ENCODE results near the gene CLRN3. TPM values are rescaled to one million over a fixed set of nuclear protein-coding genes. Genes with fewer than 3 reads are reported as not detected.

CLRN3 gene
- total and polyA plus RNA-seq, 9 of the 15 experiments (the other 6 are each of a cell fraction or from before 2014, with no cell fraction given) = not detected

- no peak for TF ChIP-seq ZBTB33 (CRISPR knock-in tag; IDR thresholded peaks at IDR 0.05)
- no peak for TF ChIP-seq RBM22 (IDR thresholded peaks at IDR 0.05; ENCODE audit: low read depth, low read length, poor library complexity, severe bottlenecking)
- no peak for TF ChIP-seq ELF2 (CRISPR knock-in tag; IDR thresholded peaks at IDR 0.05)
Measured at GRCh38 chr10:127833804-127834203, 58.9 kb downstream of the CLRN3 start (continued).

GRCh38 chr10:127832501-127832900 is 60.2 kb downstream of the CLRN3 start:
- Histone ChIP-seq H4K20me1 (replicated peaks; ENCODE audit: control insufficient read depth, insufficient read depth, low read length) (no peaks in the 10 kb centered on the region), H3K36me3 (ENCODE audit: control insufficient read depth, insufficient read depth, low read length) (no peaks in the 10 kb centered on the region), H3K4me2 (ENCODE audit: insufficient read depth, low read length) (no peak overlapping the region), H2AFZ (ENCODE audit: low read depth, low read length) (no peak overlapping the region), H3K9ac (ENCODE audit: insufficient read depth in 1 of 2, low read depth in 2 of 2, low read length in 2 of 2) (no peak overlapping the region), H3K79me2 (ENCODE audit: control insufficient read depth, insufficient read depth, low read length) (no peaks in the 10 kb centered on the region), H3K9me1 (ENCODE audit: control insufficient read depth, insufficient read depth, low read length) (no peaks in the 10 kb centered on the region), H3K4me1 (replicated peaks in 1 of 2; ENCODE audit: control insufficient read depth in 2 of 2, insufficient read depth in 2 of 2, low read length in 2 of 2) (no peaks in the 10 kb centered on the region), H3K9me3 (replicated peaks; ENCODE audit: control insufficient read depth, insufficient read depth, low read depth, low read length) (no peaks in the 10 kb centered on the region), H3K27me3 (ENCODE audit: control insufficient read depth in 2 of 2, insufficient read depth in 2 of 2, low read length in 2 of 2) (no peaks in the 10 kb centered on the region), H3K4me3 (no peak overlapping the region), H3K27ac (ENCODE audit: extremely low read depth, low read depth, low read length) (no peak overlapping the region)
- in situ Hi-C loops (cut with MboI) (no loop called here), intact Hi-C loops (cut with micrococcal nuclease) (no loop called here)
- ChIA-PET POLR2A (no interaction called here), CTCF (ENCODE audit: low intra/inter-chr PET ratio) (no interaction called here)
- TF ChIP-seq FOXO4 (CRISPR knock-in tag; IDR thresholded peaks at IDR 0.05) = no peak
- no peak for TF ChIP-seq POLR2B (IDR thresholded peaks at IDR 0.05; ENCODE audit: low read depth, partially characterized antibody)
- TF ChIP-seq CCAR2 (IDR thresholded peaks at IDR 0.05; ENCODE audit: low read depth, low read length) = no peak
- TF ChIP-seq ZBTB7A (IDR thresholded peaks at IDR 0.05; ENCODE audit: borderline replicate concordance, control insufficient read depth, low read depth, low read length) = no peak
- no TSS peak for BruUV-seq (replicated peaks)
- no peak for FAIRE-seq
- WGBS (ENCODE audit: insufficient coverage, low coverage, missing lambda C conversion rate) = 0% methylated on average over 4 of the region's 4 CpGs
- no peak for ATAC-seq
- no peak for DNase-seq (ENCODE audit: extremely low read depth in 1 of 4, low spot score in 3 of 4)
